Adrenal gland (tissue), 12 donors: ENCODE data around the gene VPS35L. TPM values are rescaled to one million over a fixed set of nuclear protein-coding genes. Genes with fewer than 3 reads are reported as not detected.

Experiments used
- DNase-seq, 7 donors: peaks; one replicate each; pipeline ENCODE4 v3.0.0-alpha.2; 2019 to 2020
- H3K27ac ChIP-seq, 5 donors: fragments of 200-600 bp; sonication (generic) in 4 of 5; 1 replicate in 3 of 5; 2 replicates in 2 of 5; pipeline versions ENCODE4 v1.5.1 to v1.8.0; 2016 to 2020; ENCODE audit warnings: mild to moderate bottlenecking in 1 of 5
- H3K27me3 ChIP-seq: fragments of 200-600 bp; 2 replicates; pipeline ENCODE4 v1.8.0; 2021
- H3K36me3 ChIP-seq, 2 donors: fragments of 200-600 bp; replicated peaks in 1 of 2; 1 replicate in 1 of 2; 2 replicates in 1 of 2; pipeline versions ENCODE4 v1.5.1 to v1.8.0; 2018 to 2022
- H3K4me1 ChIP-seq, 2 donors: fragments of 200-600 bp; replicated peaks in 1 of 2; 1 replicate in 1 of 2; 2 replicates in 1 of 2; pipeline versions ENCODE4 v1.5.1 to v1.8.0; 2018 to 2021
- H3K4me3 ChIP-seq, 4 donors: fragments of 200-600 bp; sonication (generic) in 3 of 4; one replicate each; pipeline ENCODE4 v1.5.1; 2016 to 2018
- H3K9me3 ChIP-seq, 3 donors: fragments of 200-600 bp; sonication (generic) in 1 of 3; replicated peaks in 1 of 3; 1 replicate in 2 of 3; 2 replicates in 1 of 3; pipeline versions ENCODE4 v1.5.1 to v1.8.0; 2016 to 2021
- POLR2A ChIP-seq, 2 donors: fragments of 450-650 bp; IDR thresholded peaks; one replicate each; pipeline ENCODE4 v1.6.1; 2017; ENCODE audit warnings: antibody characterized with exemption in 2 of 2, mild to moderate bottlenecking in 2 of 2, moderate library complexity in 1 of 2
- WGBS, 4 donors: extraction: QIAGEN DNeasy Blood & Tissue Kit in 2 of 4; methylation state at CpG; one replicate each; pipeline versions ENCODE4 v1.1.5 to v1.1.7; 2013 to 2017; 5-methylcytosine and 5-hydroxymethylcytosine counted together
- intact Hi-C, 2 donors: fragments of 100-400 bp; cut with DNase I; formaldehyde crosslinking; loops; one replicate each; pipeline versions ENCODE4 v1.14.1 to v1.15.0; 2022 to 2023
- polyA plus RNA-seq, 3 donors: library from polyadenylated mRNA; stranded (reverse); fragments of 200-250 nt in 2 of 3; fragments of 350-450 nt in 1 of 3; fragmentation: Illumina TruSeq in 1 of 3; extraction: RNeasy Lipid Tissue Mini Kit (QIAGEN cat#74804) in 1 of 3; gene quantifications; one replicate each; pipeline ENCODE4 v1.2.3, GENCODE V29; 2013 to 2014
- total RNA-seq, 9 donors: library from RNA; depleted of rRNA in 4 of 9; stranded (reverse); fragments of >200 nt in 4 of 9; fragments of 120-200 nt in 1 of 9; fragmentation: NEBNext Ultra II Directional in 1 of 9; extraction: Animal tissue kit (Norgen Biotek cat#: 25700) in 1 of 9; gene quantifications; one replicate each; pipeline versions ENCODE4 v1.1.0 to v1.2.4, GENCODE V29; 2013 to 2023
- TF ChIP-seq, protein P1 (sequence below), 6 experiments: fragments of 450-650 bp in 4 of 6; fragments of 200-600 bp in 2 of 6; sonication (generic) in 1 of 6; IDR thresholded peaks; 1 replicate in 5 of 6; 2 replicates in 1 of 6; pipeline versions ENCODE4 v1.5.1 to v1.8.0; 2016 to 2021; ENCODE audit warnings: antibody characterized with exemption in 6 of 6, mild to moderate bottlenecking in 2 of 6, moderate library complexity in 1 of 6
- donor health status: healthy with polysubstance abuse.
- donor health status: Bipolar disorder and iron deficiency.
- donor health status: DM: yes; HTN: yes; CAD: no.
- donor health status: DM: no; HTN: no; CAD: no.
- donor health status: DM: no; HTN: no; CAD: no.
- donor health status: DM: yes; HTN: yes; CAD: no.

Gene VPS35L
- total and polyA plus RNA-seq, 12 donors: 38.3 to 96.7 (median 66.9) TPM

DNA sequence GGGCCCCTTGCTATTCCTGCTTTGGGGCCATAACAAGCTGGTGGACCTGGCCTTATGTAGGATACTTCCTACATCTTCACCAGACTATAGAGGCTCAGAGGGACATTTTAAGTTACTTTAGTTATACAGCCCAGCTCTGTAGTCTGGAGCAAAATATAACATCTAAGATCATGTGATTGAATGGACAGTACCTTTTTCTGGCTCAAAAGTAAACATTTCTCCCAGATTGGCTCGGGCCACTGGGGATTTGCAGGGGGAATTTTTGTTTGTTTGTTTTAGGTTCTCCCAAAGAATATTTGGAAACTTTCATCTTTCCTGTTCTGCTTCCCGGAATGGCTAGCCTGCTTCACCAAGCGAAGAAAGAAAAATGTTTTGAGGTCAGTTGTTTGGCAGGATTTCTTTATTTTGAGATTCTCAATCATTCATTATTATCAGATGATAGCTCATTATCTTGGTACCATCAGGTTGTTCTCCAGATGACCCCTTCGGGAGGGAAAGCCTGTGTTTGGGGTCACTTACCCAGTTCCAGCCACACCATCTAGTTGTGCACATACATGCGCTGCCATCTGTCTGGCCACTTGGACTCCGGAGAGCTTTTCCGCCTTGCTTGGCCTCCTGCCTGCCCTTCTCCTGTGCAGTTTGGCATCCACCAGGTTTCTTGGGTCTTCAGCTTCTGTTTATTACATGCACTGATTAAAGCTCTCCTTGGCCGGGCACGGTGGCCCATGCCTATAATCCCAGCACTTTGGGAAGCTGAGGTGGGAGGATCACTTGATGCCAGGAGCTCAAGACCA, 179.8 kb downstream of the VPS35L start:
- no peaks in the 10 kb centered on the region for H3K9me3 ChIP-seq
- H3K36me3 ChIP-seq: no peaks in the 10 kb centered on the region
- no peaks in the 10 kb centered on the region for H3K27me3 ChIP-seq
- TF ChIP-seq POLR2A (IDR thresholded peaks at IDR 0.05): no peak
- TF ChIP-seq, protein P1, sequence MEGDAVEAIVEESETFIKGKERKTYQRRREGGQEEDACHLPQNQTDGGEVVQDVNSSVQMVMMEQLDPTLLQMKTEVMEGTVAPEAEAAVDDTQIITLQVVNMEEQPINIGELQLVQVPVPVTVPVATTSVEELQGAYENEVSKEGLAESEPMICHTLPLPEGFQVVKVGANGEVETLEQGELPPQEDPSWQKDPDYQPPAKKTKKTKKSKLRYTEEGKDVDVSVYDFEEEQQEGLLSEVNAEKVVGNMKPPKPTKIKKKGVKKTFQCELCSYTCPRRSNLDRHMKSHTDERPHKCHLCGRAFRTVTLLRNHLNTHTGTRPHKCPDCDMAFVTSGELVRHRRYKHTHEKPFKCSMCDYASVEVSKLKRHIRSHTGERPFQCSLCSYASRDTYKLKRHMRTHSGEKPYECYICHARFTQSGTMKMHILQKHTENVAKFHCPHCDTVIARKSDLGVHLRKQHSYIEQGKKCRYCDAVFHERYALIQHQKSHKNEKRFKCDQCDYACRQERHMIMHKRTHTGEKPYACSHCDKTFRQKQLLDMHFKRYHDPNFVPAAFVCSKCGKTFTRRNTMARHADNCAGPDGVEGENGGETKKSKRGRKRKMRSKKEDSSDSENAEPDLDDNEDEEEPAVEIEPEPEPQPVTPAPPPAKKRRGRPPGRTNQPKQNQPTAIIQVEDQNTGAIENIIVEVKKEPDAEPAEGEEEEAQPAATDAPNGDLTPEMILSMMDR (IDR thresholded peaks at IDR 0.05): no peak
- no peak overlapping the region for H3K4me3 ChIP-seq
- WGBS, 4 donors: 67 to 73% (median 71%) methylated on average over 9 of the region's 9 CpGs
- peak overlapping the region in 1 of 5 donors; percentile 31 for H3K27ac ChIP-seq
- no peaks in the 10 kb centered on the region for H3K4me1 ChIP-seq
- intact Hi-C loops: no loop called here
- DNase-seq: peak in 4 of 7 donors; percentile 18 to 35 (median 26)

GRCh38 chr16:19737306-19738038, 182.0 kb downstream of the VPS35L start:
- Histone ChIP-seq H3K27ac (no peak overlapping the region), H3K4me3 (no peak overlapping the region), H3K27me3 (no peaks in the 10 kb centered on the region), H3K36me3 (no peaks in the 10 kb centered on the region), H3K4me1 (no peaks in the 10 kb centered on the region), H3K9me3 (no peaks in the 10 kb centered on the region)
- no peak for TF ChIP-seq POLR2A (IDR thresholded peaks at IDR 0.05)
- TF ChIP-seq, protein P1 (IDR thresholded peaks at IDR 0.05): no peak
- whole genome bisulfite sequencing, 4 donors: 83 to 91% (median 87%) methylated on average over 12 of the region's 12 CpGs
- intact Hi-C loops: no loop called here
- DNase-seq: no peak

GRCh38 chr16:19741354-19741753, 185.9 kb downstream of the VPS35L start:
- no peak overlapping the region for H3K27ac ChIP-seq
- H3K36me3 ChIP-seq: no peaks in the 10 kb centered on the region
- no peak for TF ChIP-seq POLR2A (IDR thresholded peaks at IDR 0.05)
- TF ChIP-seq, protein P1 (IDR thresholded peaks at IDR 0.05): no peak
- H3K9me3 ChIP-seq: no peaks in the 10 kb centered on the region
- no peaks in the 10 kb centered on the region for H3K4me1 ChIP-seq
- no peak overlapping the region for H3K4me3 ChIP-seq
- H3K27me3 ChIP-seq: no peaks in the 10 kb centered on the region
- 93 to 100% (median 100%) methylated on average over 1 of the region's 1 CpG for WGBS, 4 donors
- intact Hi-C loops: no loop called here
- DNase-seq: no peak

DNA sequence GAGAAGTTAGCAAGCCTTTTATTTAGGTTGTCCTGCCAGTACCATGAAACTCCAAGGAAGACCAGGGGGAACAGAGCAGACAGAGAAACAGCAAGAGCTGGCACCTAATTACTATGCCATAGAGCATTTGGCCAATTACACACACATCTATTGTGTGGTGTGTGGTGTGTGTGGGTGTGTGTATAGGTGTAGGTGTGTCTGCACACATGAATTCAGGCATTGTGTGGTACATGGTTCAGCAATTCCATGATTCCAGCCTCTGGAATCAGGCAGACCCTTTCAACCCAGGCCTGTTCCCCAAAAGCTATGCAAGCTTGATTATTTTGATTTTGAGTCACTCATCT, 188.3 kb downstream of the VPS35L start:
- TF ChIP-seq, protein P1 (IDR thresholded peaks at IDR 0.05): no peak
- no peak for TF ChIP-seq POLR2A (IDR thresholded peaks at IDR 0.05)
- H3K27me3 ChIP-seq: no peaks in the 10 kb centered on the region

More for the DNA sequence above, 188.3 kb downstream of the VPS35L start:
- H3K36me3 ChIP-seq: no peaks in the 10 kb centered on the region
- H3K27ac ChIP-seq: no peak overlapping the region
- H3K4me3 ChIP-seq: no peak overlapping the region
- peaks cover 0 to 4% of the 10 kb centered on the region in 2 donors for H3K4me1 ChIP-seq
- DNase-seq: peak in 1 of 7 donors; percentile 9
- intact Hi-C loops: no loop called here
- H3K9me3 ChIP-seq: no peaks in the 10 kb centered on the region
